Measurements from ENCODE around the gene SLC27A2. TPM values are rescaled to one million over a fixed set of nuclear protein-coding genes. Genes with fewer than 3 reads are reported as not detected.

SLC27A2 gene
- total and polyA plus RNA-seq, 4 donors: 80.2 to 504 (median 216) TPM

GRCh38 chr15:50181201-50181968 lies 611 bp upstream of the SLC27A2 start:
- H3K36me3 ChIP-seq (ENCODE audit: control insufficient read depth in 4 of 4, insufficient read depth in 3 of 4, low read depth in 1 of 4, low read length in 3 of 4): no peaks in the 10 kb centered on the region
- peak overlapping the region; percentile 64 to 65 for H3K9ac ChIP-seq (ENCODE audit: low read depth in 1 of 2, low read length in 2 of 2)
- H3K9me3 ChIP-seq (ENCODE audit: control insufficient read depth in 4 of 4, low read length in 3 of 4): no peaks in the 10 kb centered on the region
- peak overlapping the region; percentile 86 to 96 (median 89) for H3K4me3 ChIP-seq (ENCODE audit: low read depth in 1 of 3, low read length in 3 of 3)
- 22% methylated on average over 16 of the region's 16 CpGs for WGBS
- H3K27me3 ChIP-seq (ENCODE audit: control insufficient read depth in 4 of 4, insufficient read depth in 4 of 4, low read length in 3 of 4): no peaks in the 10 kb centered on the region
- DNase-seq (ENCODE audit: low spot score): no peak
- peak overlapping the region; percentile 86 to 93 for H3K27ac ChIP-seq (ENCODE audit: low read depth in 1 of 2, low read length in 2 of 2)
- TF ChIP-seq RAD21 (IDR thresholded peaks at IDR 0.05) (no peak), RXRA (IDR thresholded peaks at IDR 0.05) (peak in 1 of 2 donors; percentile 15), YY1 (IDR thresholded peaks at IDR 0.05) (peak; percentile 49), FOXA1 (IDR thresholded peaks at IDR 0.05) (no peak), SP1 (IDR thresholded peaks at IDR 0.05) (no peak)
- peaks cover 0 to 25% (median 9%) of the 10 kb centered on the region in 4 donors for H3K4me1 ChIP-seq (ENCODE audit: control insufficient read depth in 4 of 4, insufficient read depth in 4 of 4, low read length in 3 of 4)

- no peaks in the 10 kb centered on the region for H3K36me3 ChIP-seq (ENCODE audit: control insufficient read depth in 4 of 4, insufficient read depth in 3 of 4, low read depth in 1 of 4, low read length in 3 of 4)
- no peaks in the 10 kb centered on the region for H3K27me3 ChIP-seq (ENCODE audit: control insufficient read depth in 4 of 4, insufficient read depth in 4 of 4, low read length in 3 of 4)
- peak overlapping the region; percentile 86 to 96 (median 89) for H3K4me3 ChIP-seq (ENCODE audit: low read depth in 1 of 3, low read length in 3 of 3)
- H3K9me3 ChIP-seq (ENCODE audit: control insufficient read depth in 4 of 4, low read length in 3 of 4): no peaks in the 10 kb centered on the region
- 1% methylated on average over 80 of the region's 80 CpGs for WGBS
- TF ChIP-seq ZBTB33 (IDR thresholded peaks at IDR 0.05): no peak
- TF ChIP-seq MAX (IDR thresholded peaks at IDR 0.05): no peak
- no peak for TF ChIP-seq HNF4A (conservative IDR thresholded peaks at IDR 0.05)
- TF ChIP-seq TAF1 (conservative IDR thresholded peaks at IDR 0.05): no peak
- TF ChIP-seq SP1 (IDR thresholded peaks at IDR 0.05): no peak
- no peak for TF ChIP-seq HNF4G (IDR thresholded peaks at IDR 0.05)
- TF ChIP-seq REST (IDR thresholded peaks at IDR 0.05): no peak
- no peak for TF ChIP-seq CTCF (IDR thresholded peaks at IDR 0.05; ENCODE audit: low read depth, low read length, missing input control)
- TF ChIP-seq RAD21 (IDR thresholded peaks at IDR 0.05): no peak
- no peak for TF ChIP-seq FOXA2 (IDR thresholded peaks at IDR 0.05)
- no peak for TF ChIP-seq NR2F2 (IDR thresholded peaks at IDR 0.05)
- TF ChIP-seq GABPA (IDR thresholded peaks at IDR 0.05 in 1 of 2, conservative IDR thresholded peaks at IDR 0.05 in 1 of 2): no peak
- TF ChIP-seq YY1 (IDR thresholded peaks at IDR 0.05): no peak
- no peak for TF ChIP-seq FOXA1 (IDR thresholded peaks at IDR 0.05)
- no peak for TF ChIP-seq RXRA (IDR thresholded peaks at IDR 0.05)
- H3K4me1 ChIP-seq (ENCODE audit: control insufficient read depth in 4 of 4, insufficient read depth in 4 of 4, low read length in 3 of 4): peaks cover 5 to 33% (median 17%) of the 10 kb centered on the region in 4 donors
- peak overlapping the region; percentile 86 to 93 for H3K27ac ChIP-seq (ENCODE audit: low read depth in 1 of 2, low read length in 2 of 2)
- no peak for DNase-seq (ENCODE audit: low spot score)
- H3K9ac ChIP-seq (ENCODE audit: low read depth in 1 of 2, low read length in 2 of 2): peak overlapping the region; percentile 65 to 98
These were observed 420 bp downstream of the SLC27A2 start for GRCh38 chr15:50182219-50183013.
